ENCODE data around the gene TRAF3IP1.

The TRAF3IP1 gene

GRCh38 chr2:238380785-238381184 is 60.5 kb downstream of the TRAF3IP1 start:
- DNase-seq (ENCODE audit: extremely low spot score): no peak
- TF ChIP-seq LEF1 (IDR thresholded peaks at IDR 0.05; ENCODE audit: borderline replicate concordance) (no peak), HDGF (IDR thresholded peaks at IDR 0.05; ENCODE audit: borderline replicate concordance) (no peak), ZNF384 (IDR thresholded peaks at IDR 0.05) (no peak), TARDBP (IDR thresholded peaks at IDR 0.05) (no peak), FOXK2 (IDR thresholded peaks at IDR 0.05) (no peak)
- CTCF ChIA-PET: no interaction called here
- POLR2A ChIA-PET: no interaction called here

- ChIA-PET CTCF (interaction anchor here (0.6 kb wide), 1 partner anchor 136 kb away, joined by 3 read pairs; no protein-coding TSS in a partner anchor), POLR2A (no interaction called here)
- no peak for TF ChIP-seq FOXK2 (IDR thresholded peaks at IDR 0.05)
- no peak for TF ChIP-seq PKNOX1 (IDR thresholded peaks at IDR 0.05)
- no peak for DNase-seq (ENCODE audit: extremely low spot score)
These were observed 61.2 kb downstream of the TRAF3IP1 start for GRCh38 chr2:238381341-238382115.

- POLR2A ChIA-PET: no interaction called here
- TF ChIP-seq CTBP1 (IDR thresholded peaks at IDR 0.05; ENCODE audit: borderline replicate concordance) (no peak), FOXA1 (IDR thresholded peaks at IDR 0.05) (no peak), LEF1 (IDR thresholded peaks at IDR 0.05; ENCODE audit: borderline replicate concordance) (no peak), PKNOX1 (IDR thresholded peaks at IDR 0.05) (no peak), SP1 (IDR thresholded peaks at IDR 0.05) (no peak), ELF4 (IDR thresholded peaks at IDR 0.05) (no peak), ARNT (IDR thresholded peaks at IDR 0.05) (no peak), TARDBP (IDR thresholded peaks at IDR 0.05) (no peak), L3MBTL2 (conservative IDR thresholded peaks at IDR 0.05) (no peak), SUZ12 (IDR thresholded peaks at IDR 0.05) (no peak)
These were observed 62.1 kb downstream of the TRAF3IP1 start for GRCh38 chr2:238382381-238382781.

GRCh38 chr2:238383135-238383534 is 62.8 kb downstream of the TRAF3IP1 start:
- POLR2A ChIA-PET: no interaction called here

More at GRCh38 chr2:238382381-238382781, 62.1 kb downstream of the TRAF3IP1 start:
- CTCF ChIA-PET: interaction anchor here (0.6 kb wide), 1 partner anchor 136 kb away, joined by 3 read pairs; no protein-coding TSS in a partner anchor
- DNase-seq (ENCODE audit: extremely low spot score): no peak

GRCh38 chr2:238383743-238384380 is 63.5 kb downstream of the TRAF3IP1 start:
- ChIA-PET POLR2A (no interaction called here), CTCF (no interaction called here)
- no peak for DNase-seq (ENCODE audit: extremely low spot score)
- no peak for TF ChIP-seq FOXA1 (IDR thresholded peaks at IDR 0.05)
- no peak for TF ChIP-seq PKNOX1 (IDR thresholded peaks at IDR 0.05)
- TF ChIP-seq HDGF (IDR thresholded peaks at IDR 0.05; ENCODE audit: borderline replicate concordance): no peak
- no peak for TF ChIP-seq BHLHE40 (IDR thresholded peaks at IDR 0.05; ENCODE audit: borderline replicate concordance)
- TF ChIP-seq L3MBTL2 (conservative IDR thresholded peaks at IDR 0.05): no peak
- TF ChIP-seq ZNF384 (IDR thresholded peaks at IDR 0.05): no peak
- no peak for TF ChIP-seq ARNT (IDR thresholded peaks at IDR 0.05)
- TF ChIP-seq SP1 (IDR thresholded peaks at IDR 0.05): no peak
- no peak for TF ChIP-seq LEF1 (IDR thresholded peaks at IDR 0.05; ENCODE audit: borderline replicate concordance)
- TF ChIP-seq NFRKB (IDR thresholded peaks at IDR 0.05): no peak
- no peak for TF ChIP-seq FOXK2 (IDR thresholded peaks at IDR 0.05)
- no peak for TF ChIP-seq TARDBP (IDR thresholded peaks at IDR 0.05)
- no peak for TF ChIP-seq SUZ12 (IDR thresholded peaks at IDR 0.05)
- no peak for TF ChIP-seq CTBP1 (IDR thresholded peaks at IDR 0.05; ENCODE audit: borderline replicate concordance)
- TF ChIP-seq FOXM1 (IDR thresholded peaks at IDR 0.05; ENCODE audit: borderline replicate concordance): no peak
- no peak for TF ChIP-seq ELF4 (IDR thresholded peaks at IDR 0.05)

More at GRCh38 chr2:238383135-238383534, 62.8 kb downstream of the TRAF3IP1 start:
- TF ChIP-seq PKNOX1 (IDR thresholded peaks at IDR 0.05) (no peak), CTBP1 (IDR thresholded peaks at IDR 0.05; ENCODE audit: borderline replicate concordance) (no peak), BHLHE40 (IDR thresholded peaks at IDR 0.05; ENCODE audit: borderline replicate concordance) (no peak), NFRKB (IDR thresholded peaks at IDR 0.05) (no peak), L3MBTL2 (conservative IDR thresholded peaks at IDR 0.05) (no peak), ZNF384 (IDR thresholded peaks at IDR 0.05) (no peak), TARDBP (IDR thresholded peaks at IDR 0.05) (no peak), FOXK2 (IDR thresholded peaks at IDR 0.05) (no peak), LEF1 (IDR thresholded peaks at IDR 0.05; ENCODE audit: borderline replicate concordance) (no peak), SP1 (IDR thresholded peaks at IDR 0.05) (no peak), SUZ12 (IDR thresholded peaks at IDR 0.05) (no peak), ELF4 (IDR thresholded peaks at IDR 0.05) (no peak), HDGF (IDR thresholded peaks at IDR 0.05; ENCODE audit: borderline replicate concordance) (no peak), FOXA1 (IDR thresholded peaks at IDR 0.05) (no peak), ARNT (IDR thresholded peaks at IDR 0.05) (no peak), FOXM1 (IDR thresholded peaks at IDR 0.05; ENCODE audit: borderline replicate concordance) (no peak)
- CTCF ChIA-PET: no interaction called here
- DNase-seq (ENCODE audit: extremely low spot score): no peak
